AG04450 (cell line): ENCODE results near the gene SYVN1. TPM values are rescaled to one million over a fixed set of nuclear protein-coding genes. Genes with fewer than 3 reads are reported as not detected.

Experiments
- CTCF ChIA-PET: fragments of 300-600, 350-600 bp; formaldehyde crosslinking; extraction: SDS; loops from one replicate; lab custom pipeline; 2022; ENCODE audit warnings: antibody characterized with exemption, inconsistent platforms; lab: Charles Lee
- POLR2A ChIA-PET: fragments of 350-600 bp; formaldehyde crosslinking; extraction: SDS; loops from one replicate; lab custom pipeline; 2021; ENCODE audit warnings: antibody characterized with exemption, inconsistent platforms; lab: Yijun Ruan, JAX
- DNase-seq: peaks from one replicate; pipeline ENCODE4 v3.0.0-alpha.2; 2011; ENCODE audit warnings: low read depth, low spot score
- H3K27ac ChIP-seq: one replicate; pipeline ENCODE4 v1.5.1; 2012; ENCODE audit warnings: low read depth, low read length, control low read depth
- H3K27me3 ChIP-seq: one replicate; pipeline ENCODE4 v1.6.0; 2012; ENCODE audit warnings: low read length; ENCODE audit not compliant: control insufficient read depth, insufficient read depth
- H3K4me3 ChIP-seq: 2 replicates; pipeline ENCODE4 v1.5.1; 2011; ENCODE audit warnings: mild to moderate bottlenecking, low read depth, low read length, control low read depth
- H3K9me3 ChIP-seq: 2 replicates; pipeline ENCODE4 v1.5.1; 2012; ENCODE audit warnings: low read length; ENCODE audit not compliant: control insufficient read depth, insufficient read depth
- CTCF ChIP-seq: IDR thresholded peaks from 2 replicates; pipeline ENCODE4 v1.5.1; 2011; ENCODE audit warnings: low read depth, low read length, control low read depth, inconsistent platforms
- polyA plus RNA-seq: library from polyadenylated mRNA; depleted of rRNA; stranded (reverse); fragments of >200 nt; gene quantifications from 2 replicates; pipeline ENCODE4 v1.2.3, GENCODE V29; 2011

SYVN1 gene
- polyA plus RNA-seq, 1 experiment: 18.7 TPM

- no peaks in the 10 kb centered on the region for H3K27me3 ChIP-seq
- ChIA-PET POLR2A (interaction anchor here (0.5 to 2.7 kb wide), 7 partner anchors 17 to 216 kb away, joined by 3 to 14 read pairs (median 3); partner anchors contain the start of genes CAPN1, DPF2 and SYVN1), CTCF (interaction anchor here (0.6 to 1.2 kb wide), 8 partner anchors 13 to 249 kb away, joined by 3 to 8 read pairs (median 3); no protein-coding TSS in a partner anchor)
- peak; percentile 89 for TF ChIP-seq CTCF
- peak within 1 kb of the TSS; percentile 73 for H3K27ac ChIP-seq
- H3K9me3 ChIP-seq: peaks cover 3% of the 10 kb centered on the region; the same call in 1 of the 2 replicates
- DNase-seq: peak; percentile 98
- H3K4me3 ChIP-seq: peak within 1 kb of the TSS; percentile 92
Observed at GRCh38 chr11:65117206-65118096, 16.9 kb downstream of the SYVN1 start, which contains the start of gene ZNHIT2. Gene ZNHIT2 (minus strand): TSS chr11:65117701. CDS start chr11:65117653, 48 bp downstream.

- H3K27me3 ChIP-seq: no peaks in the 10 kb centered on the region
- TF ChIP-seq CTCF: no peak
- peak overlapping the region; percentile 92 for H3K4me3 ChIP-seq
- DNase-seq: peak; percentile 36
- H3K27ac ChIP-seq: peak overlapping the region; percentile 73
- peaks cover 3% of the 10 kb centered on the region; the same call in 1 of the 2 replicates for H3K9me3 ChIP-seq
- ChIA-PET CTCF (interaction anchor here (0.9 to 1.2 kb wide), 3 partner anchors 14 to 228 kb away, joined by 3 to 5 read pairs (median 3); no protein-coding TSS in a partner anchor), POLR2A (interaction anchor here (1.0 to 2.7 kb wide), 3 partner anchors 18 to 199 kb away, joined by 3 to 14 read pairs (median 5); partner anchors contain the start of genes CAPN1 and SYVN1)
Observed at GRCh38 chr11:65116370-65117205, 17.7 kb downstream of the SYVN1 start.

- Histone ChIP-seq H3K9me3 (peaks cover 3% of the 10 kb centered on the region; the same call in 1 of the 2 replicates), H3K27ac (no peak overlapping the region), H3K27me3 (no peaks in the 10 kb centered on the region), H3K4me3 (no peak overlapping the region)
- ChIA-PET CTCF (no interaction called here), POLR2A (interaction anchor here (0.7 kb wide), 1 partner anchor 272 kb away, joined by 6 read pairs; no protein-coding TSS in a partner anchor)
- DNase-seq: no peak
- no peak for TF ChIP-seq CTCF
Observed at GRCh38 chr11:65115361-65116082, 18.8 kb downstream of the SYVN1 start.

- Histone ChIP-seq H3K27me3 (no peaks in the 10 kb centered on the region), H3K9me3 (peaks cover 3% of the 10 kb centered on the region; the same call in 1 of the 2 replicates), H3K27ac (no peak overlapping the region), H3K4me3 (no peak overlapping the region)
- no peak for DNase-seq
- TF ChIP-seq CTCF: no peak
- ChIA-PET CTCF (interaction anchor here (1.0 kb wide), 1 partner anchor 238 kb away, joined by 3 read pairs; no protein-coding TSS in a partner anchor), POLR2A (interaction anchor here (1.2 kb wide), 1 partner anchor 8 kb away, joined by 3 read pairs; the partner anchor contains the start of gene MRPL49)
Observed at GRCh38 chr11:65114538-65115171, 19.7 kb downstream of the SYVN1 start.
